Measurements from ENCODE around the gene MC1R. TPM values are rescaled to one million over a fixed set of nuclear protein-coding genes. Genes with fewer than 3 reads are reported as not detected.

Gene MC1R
- total and polyA plus RNA-seq, 2 experiments from 2014 or later: 0.74 to 4.3 TPM

DNA sequence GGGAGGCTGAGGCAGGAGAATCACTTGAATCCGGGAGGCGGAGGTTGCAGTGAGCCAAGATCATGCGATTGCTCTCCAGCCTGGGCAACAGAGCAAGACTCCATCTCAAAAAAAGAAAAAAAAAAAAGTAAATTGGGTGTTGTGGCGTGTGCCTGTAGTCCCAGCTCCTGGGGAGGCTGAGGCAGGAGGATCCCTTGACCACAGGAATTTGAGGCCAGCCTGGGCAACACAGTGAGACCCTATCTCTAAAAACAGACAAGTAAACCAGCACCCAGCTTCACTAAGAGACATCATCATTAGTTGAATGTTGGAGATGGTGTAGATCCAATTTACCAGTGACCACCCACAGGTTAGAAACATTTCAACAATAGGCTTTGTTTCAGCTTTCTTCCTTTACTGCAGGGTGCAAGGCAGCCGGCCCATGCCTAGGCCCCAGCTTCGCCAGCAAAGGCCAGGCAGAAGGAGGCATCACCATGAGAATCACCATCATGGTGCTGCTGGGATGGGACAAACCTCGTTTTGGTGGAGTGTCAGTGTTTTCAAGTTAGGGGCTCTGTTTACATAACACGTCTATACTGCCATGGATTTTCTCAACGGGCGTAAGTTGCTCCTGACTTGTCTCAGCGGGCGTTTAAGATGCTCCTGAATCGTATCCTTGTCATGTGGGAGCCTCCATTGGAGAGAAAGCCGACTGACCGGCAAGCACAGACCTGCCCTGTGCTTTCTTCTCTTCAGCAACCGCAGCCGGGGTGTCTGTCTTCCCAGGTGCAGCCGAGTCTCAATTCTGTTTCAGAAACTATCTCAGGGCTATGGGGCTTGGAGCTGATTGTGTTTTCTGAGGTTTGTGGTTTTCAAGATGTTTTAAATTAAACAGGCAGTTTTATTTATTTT lies 37.9 kb upstream of the MC1R start:
- no peak overlapping the region for H3K27ac Mint-ChIP-seq

More for the DNA sequence above, 37.9 kb upstream of the MC1R start:
- peaks cover 14% of the 10 kb centered on the region for H3F3A ChIP-seq (replicated peaks; ENCODE audit: low read depth)
- H3K27me3 Mint-ChIP-seq (ENCODE audit: insufficient read depth, low read depth, poor library complexity): no peaks in the 10 kb centered on the region
- ATAC-seq (no peak), DNase-seq (ENCODE audit: low spot score) (no peak)
- H3K27ac ChIP-seq (ENCODE audit: low read depth): 0 out of 2 replicates have a peak overlapping the region, but pooled peaks have one; percentile 69
- H3K9me3 Mint-ChIP-seq: peaks cover 3% of the 10 kb centered on the region; the same call in 2 of the 3 replicates
- H2AFZ ChIP-seq: no peak overlapping the region
- no peak overlapping the region for H3K4me3 Mint-ChIP-seq
- peaks cover 54% of the 10 kb centered on the region for H3K36me3 Mint-ChIP-seq (ENCODE audit: low read depth)
- H3K4me2 ChIP-seq: no peak overlapping the region
- no peaks in the 10 kb centered on the region for H3K9me2 ChIP-seq (ENCODE audit: insufficient read depth)
- no peaks in the 10 kb centered on the region for H3K27me3 ChIP-seq (ENCODE audit: insufficient read depth)
- TF ChIP-seq STAT1 (IDR thresholded peaks at IDR 0.05; ENCODE audit: unreplicated experiment) (no peak), CREB1 (CRISPR knock-in tag; IDR thresholded peaks at IDR 0.05; ENCODE audit: low read depth) (no peak), ZNF114 (CRISPR knock-in tag; IDR thresholded peaks at IDR 0.05) (no peak), EZH2phosphoT487 (IDR thresholded peaks at IDR 0.05; ENCODE audit: unreplicated experiment) (no peak), POLR2AphosphoS5 (IDR thresholded peaks at IDR 0.05; ENCODE audit: low read depth) (no peak), JUNB (IDR thresholded peaks at IDR 0.05; ENCODE audit: unreplicated experiment) (no peak), EZH2 (IDR thresholded peaks at IDR 0.05; ENCODE audit: low read depth, unreplicated experiment) (no peak), NANOG (IDR thresholded peaks at IDR 0.05; ENCODE audit: borderline replicate concordance) (no peak)
- TF ChIP-seq, protein P1, sequence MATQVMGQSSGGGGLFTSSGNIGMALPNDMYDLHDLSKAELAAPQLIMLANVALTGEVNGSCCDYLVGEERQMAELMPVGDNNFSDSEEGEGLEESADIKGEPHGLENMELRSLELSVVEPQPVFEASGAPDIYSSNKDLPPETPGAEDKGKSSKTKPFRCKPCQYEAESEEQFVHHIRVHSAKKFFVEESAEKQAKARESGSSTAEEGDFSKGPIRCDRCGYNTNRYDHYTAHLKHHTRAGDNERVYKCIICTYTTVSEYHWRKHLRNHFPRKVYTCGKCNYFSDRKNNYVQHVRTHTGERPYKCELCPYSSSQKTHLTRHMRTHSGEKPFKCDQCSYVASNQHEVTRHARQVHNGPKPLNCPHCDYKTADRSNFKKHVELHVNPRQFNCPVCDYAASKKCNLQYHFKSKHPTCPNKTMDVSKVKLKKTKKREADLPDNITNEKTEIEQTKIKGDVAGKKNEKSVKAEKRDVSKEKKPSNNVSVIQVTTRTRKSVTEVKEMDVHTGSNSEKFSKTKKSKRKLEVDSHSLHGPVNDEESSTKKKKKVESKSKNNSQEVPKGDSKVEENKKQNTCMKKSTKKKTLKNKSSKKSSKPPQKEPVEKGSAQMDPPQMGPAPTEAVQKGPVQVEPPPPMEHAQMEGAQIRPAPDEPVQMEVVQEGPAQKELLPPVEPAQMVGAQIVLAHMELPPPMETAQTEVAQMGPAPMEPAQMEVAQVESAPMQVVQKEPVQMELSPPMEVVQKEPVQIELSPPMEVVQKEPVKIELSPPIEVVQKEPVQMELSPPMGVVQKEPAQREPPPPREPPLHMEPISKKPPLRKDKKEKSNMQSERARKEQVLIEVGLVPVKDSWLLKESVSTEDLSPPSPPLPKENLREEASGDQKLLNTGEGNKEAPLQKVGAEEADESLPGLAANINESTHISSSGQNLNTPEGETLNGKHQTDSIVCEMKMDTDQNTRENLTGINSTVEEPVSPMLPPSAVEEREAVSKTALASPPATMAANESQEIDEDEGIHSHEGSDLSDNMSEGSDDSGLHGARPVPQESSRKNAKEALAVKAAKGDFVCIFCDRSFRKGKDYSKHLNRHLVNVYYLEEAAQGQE (IDR thresholded peaks at IDR 0.05; ENCODE audit: unreplicated experiment): no peak
- TF ChIP-seq, protein P2, sequence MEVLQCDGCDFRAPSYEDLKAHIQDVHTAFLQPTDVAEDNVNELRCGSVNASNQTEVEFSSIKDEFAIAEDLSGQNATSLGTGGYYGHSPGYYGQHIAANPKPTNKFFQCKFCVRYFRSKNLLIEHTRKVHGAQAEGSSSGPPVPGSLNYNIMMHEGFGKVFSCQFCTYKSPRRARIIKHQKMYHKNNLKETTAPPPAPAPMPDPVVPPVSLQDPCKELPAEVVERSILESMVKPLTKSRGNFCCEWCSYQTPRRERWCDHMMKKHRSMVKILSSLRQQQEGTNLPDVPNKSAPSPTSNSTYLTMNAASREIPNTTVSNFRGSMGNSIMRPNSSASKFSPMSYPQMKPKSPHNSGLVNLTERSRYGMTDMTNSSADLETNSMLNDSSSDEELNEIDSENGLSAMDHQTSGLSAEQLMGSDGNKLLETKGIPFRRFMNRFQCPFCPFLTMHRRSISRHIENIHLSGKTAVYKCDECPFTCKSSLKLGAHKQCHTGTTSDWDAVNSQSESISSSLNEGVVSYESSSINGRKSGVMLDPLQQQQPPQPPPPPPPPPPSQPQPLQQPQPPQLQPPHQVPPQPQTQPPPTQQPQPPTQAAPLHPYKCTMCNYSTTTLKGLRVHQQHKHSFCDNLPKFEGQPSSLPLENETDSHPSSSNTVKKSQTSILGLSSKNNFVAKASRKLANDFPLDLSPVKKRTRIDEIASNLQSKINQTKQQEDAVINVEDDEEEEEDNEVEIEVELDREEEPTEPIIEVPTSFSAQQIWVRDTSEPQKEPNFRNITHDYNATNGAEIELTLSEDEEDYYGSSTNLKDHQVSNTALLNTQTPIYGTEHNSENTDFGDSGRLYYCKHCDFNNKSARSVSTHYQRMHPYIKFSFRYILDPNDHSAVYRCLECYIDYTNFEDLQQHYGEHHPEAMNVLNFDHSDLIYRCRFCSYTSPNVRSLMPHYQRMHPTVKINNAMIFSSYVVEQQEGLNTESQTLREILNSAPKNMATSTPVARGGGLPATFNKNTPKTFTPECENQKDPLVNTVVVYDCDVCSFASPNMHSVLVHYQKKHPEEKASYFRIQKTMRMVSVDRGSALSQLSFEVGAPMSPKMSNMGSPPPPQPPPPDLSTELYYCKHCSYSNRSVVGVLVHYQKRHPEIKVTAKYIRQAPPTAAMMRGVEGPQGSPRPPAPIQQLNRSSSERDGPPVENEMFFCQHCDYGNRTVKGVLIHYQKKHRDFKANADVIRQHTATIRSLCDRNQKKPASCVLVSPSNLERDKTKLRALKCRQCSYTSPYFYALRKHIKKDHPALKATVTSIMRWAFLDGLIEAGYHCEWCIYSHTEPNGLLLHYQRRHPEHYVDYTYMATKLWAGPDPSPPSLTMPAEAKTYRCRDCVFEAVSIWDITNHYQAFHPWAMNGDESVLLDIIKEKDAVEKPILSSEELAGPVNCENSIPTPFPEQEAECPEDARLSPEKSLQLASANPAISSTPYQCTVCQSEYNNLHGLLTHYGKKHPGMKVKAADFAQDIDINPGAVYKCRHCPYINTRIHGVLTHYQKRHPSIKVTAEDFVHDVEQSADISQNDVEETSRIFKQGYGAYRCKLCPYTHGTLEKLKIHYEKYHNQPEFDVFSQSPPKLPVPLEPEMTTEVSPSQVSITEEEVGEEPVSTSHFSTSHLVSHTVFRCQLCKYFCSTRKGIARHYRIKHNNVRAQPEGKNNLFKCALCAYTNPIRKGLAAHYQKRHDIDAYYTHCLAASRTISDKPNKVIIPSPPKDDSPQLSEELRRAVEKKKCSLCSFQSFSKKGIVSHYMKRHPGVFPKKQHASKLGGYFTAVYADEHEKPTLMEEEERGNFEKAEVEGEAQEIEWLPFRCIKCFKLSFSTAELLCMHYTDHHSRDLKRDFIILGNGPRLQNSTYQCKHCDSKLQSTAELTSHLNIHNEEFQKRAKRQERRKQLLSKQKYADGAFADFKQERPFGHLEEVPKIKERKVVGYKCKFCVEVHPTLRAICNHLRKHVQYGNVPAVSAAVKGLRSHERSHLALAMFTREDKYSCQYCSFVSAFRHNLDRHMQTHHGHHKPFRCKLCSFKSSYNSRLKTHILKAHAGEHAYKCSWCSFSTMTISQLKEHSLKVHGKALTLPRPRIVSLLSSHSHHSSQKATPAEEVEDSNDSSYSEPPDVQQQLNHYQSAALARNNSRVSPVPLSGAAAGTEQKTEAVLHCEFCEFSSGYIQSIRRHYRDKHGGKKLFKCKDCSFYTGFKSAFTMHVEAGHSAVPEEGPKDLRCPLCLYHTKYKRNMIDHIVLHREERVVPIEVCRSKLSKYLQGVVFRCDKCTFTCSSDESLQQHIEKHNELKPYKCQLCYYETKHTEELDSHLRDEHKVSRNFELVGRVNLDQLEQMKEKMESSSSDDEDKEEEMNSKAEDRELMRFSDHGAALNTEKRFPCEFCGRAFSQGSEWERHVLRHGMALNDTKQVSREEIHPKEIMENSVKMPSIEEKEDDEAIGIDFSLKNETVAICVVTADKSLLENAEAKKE (CRISPR knock-in tag; IDR thresholded peaks at IDR 0.05): no peak
- TF ChIP-seq, protein P3, sequence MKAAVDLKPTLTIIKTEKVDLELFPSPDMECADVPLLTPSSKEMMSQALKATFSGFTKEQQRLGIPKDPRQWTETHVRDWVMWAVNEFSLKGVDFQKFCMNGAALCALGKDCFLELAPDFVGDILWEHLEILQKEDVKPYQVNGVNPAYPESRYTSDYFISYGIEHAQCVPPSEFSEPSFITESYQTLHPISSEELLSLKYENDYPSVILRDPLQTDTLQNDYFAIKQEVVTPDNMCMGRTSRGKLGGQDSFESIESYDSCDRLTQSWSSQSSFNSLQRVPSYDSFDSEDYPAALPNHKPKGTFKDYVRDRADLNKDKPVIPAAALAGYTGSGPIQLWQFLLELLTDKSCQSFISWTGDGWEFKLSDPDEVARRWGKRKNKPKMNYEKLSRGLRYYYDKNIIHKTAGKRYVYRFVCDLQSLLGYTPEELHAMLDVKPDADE (IDR thresholded peaks at IDR 0.05): no peak
- TF ChIP-seq, protein P4, sequence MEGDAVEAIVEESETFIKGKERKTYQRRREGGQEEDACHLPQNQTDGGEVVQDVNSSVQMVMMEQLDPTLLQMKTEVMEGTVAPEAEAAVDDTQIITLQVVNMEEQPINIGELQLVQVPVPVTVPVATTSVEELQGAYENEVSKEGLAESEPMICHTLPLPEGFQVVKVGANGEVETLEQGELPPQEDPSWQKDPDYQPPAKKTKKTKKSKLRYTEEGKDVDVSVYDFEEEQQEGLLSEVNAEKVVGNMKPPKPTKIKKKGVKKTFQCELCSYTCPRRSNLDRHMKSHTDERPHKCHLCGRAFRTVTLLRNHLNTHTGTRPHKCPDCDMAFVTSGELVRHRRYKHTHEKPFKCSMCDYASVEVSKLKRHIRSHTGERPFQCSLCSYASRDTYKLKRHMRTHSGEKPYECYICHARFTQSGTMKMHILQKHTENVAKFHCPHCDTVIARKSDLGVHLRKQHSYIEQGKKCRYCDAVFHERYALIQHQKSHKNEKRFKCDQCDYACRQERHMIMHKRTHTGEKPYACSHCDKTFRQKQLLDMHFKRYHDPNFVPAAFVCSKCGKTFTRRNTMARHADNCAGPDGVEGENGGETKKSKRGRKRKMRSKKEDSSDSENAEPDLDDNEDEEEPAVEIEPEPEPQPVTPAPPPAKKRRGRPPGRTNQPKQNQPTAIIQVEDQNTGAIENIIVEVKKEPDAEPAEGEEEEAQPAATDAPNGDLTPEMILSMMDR (conservative IDR thresholded peaks at IDR 0.05; ENCODE audit: low read depth in 2 of 2): no peak
- peaks cover 56% of the 10 kb centered on the region for H3K79me2 ChIP-seq (replicated peaks; ENCODE audit: insufficient read depth)
- H3K4me3 ChIP-seq: no peak overlapping the region
- peaks cover 4% of the 10 kb centered on the region; the same call in 1 of the 2 replicates for H3K36me3 ChIP-seq (ENCODE audit: insufficient read depth)
- no peaks in the 10 kb centered on the region for H3K4me1 Mint-ChIP-seq
- peaks cover 11% of the 10 kb centered on the region for H4K20me1 ChIP-seq (replicated peaks; ENCODE audit: insufficient read depth)
- no peaks in the 10 kb centered on the region for H3K4me1 ChIP-seq (ENCODE audit: insufficient read depth)

Measured in GM23338 (cell line).